Renal cortical epithelial cell (primary cell): Measurements from ENCODE around the gene PBX1. TPM values are rescaled to one million over a fixed set of nuclear protein-coding genes. Genes with fewer than 3 reads are reported as not detected.
"Not testable (repeated sequence)": the region's sequence is repeated elsewhere in the genome, so short reads cannot be mapped to it uniquely, and the experiment has no call there.

Experiments used
- DNase-seq: peaks from one replicate; pipeline ENCODE4 v3.0.0-alpha.2; 2011; ENCODE audit warnings: low read depth
- total RNA-seq: library from RNA; depleted of rRNA; stranded (reverse); fragments of >200 nt; gene quantifications from 2 replicates; pipeline ENCODE4 v1.2.3, GENCODE V29; 2014

The PBX1 gene
- 1.6 and 20.5 TPM in 2 replicates for total RNA-seq

DNA sequence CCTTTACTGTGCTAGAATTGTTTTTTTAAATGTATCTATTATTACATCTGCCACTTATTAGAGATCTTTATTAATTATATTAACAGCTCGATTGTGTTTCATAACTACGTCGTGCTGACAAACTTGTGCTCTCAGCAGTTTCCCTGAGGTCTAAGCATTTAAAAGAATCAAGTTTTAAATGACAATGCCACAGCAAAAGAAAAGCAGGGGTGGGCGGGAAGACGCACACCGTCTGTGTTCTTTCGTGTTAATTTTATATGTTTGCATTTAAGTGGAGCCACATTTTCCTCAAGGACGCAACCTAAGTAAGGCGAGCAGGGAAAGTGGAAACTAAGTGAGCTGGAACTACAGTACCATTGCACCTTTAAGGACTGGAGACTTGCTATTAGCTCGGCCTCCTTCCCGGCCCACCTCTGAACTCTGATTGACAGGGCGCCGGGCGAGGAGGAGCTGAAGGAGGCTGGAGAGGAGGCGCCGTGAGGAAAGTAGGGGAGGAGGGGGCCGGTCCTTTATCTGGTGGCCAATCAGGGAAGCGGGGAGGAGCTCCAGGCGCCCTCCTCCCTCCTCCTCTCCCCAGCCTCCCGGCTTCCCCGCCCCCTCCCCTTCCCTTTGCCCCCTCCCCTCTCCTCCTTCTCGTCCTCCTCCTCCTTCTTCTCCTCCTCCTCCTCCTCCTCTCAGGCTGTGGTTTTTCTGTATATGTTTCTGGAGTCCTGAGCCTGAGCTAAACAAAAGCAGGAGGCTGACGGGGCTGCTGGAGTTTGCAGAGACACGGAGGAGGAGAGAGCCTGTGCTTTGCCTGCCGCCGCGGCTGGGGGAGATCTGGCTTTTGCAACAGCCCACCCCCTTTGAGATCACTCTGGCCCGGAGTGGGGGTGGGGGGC is at the start of gene PBX1:
TSS of gene PBX1 (plus strand) at position 724 of the 881 bp plus-strand sequence.
- peak; percentile 94 for DNase-seq

GRCh38 chr1:164510435-164510834 is 48.5 kb upstream of the PBX1 start:
- DNase-seq, result peak; percentile 13

DNA sequence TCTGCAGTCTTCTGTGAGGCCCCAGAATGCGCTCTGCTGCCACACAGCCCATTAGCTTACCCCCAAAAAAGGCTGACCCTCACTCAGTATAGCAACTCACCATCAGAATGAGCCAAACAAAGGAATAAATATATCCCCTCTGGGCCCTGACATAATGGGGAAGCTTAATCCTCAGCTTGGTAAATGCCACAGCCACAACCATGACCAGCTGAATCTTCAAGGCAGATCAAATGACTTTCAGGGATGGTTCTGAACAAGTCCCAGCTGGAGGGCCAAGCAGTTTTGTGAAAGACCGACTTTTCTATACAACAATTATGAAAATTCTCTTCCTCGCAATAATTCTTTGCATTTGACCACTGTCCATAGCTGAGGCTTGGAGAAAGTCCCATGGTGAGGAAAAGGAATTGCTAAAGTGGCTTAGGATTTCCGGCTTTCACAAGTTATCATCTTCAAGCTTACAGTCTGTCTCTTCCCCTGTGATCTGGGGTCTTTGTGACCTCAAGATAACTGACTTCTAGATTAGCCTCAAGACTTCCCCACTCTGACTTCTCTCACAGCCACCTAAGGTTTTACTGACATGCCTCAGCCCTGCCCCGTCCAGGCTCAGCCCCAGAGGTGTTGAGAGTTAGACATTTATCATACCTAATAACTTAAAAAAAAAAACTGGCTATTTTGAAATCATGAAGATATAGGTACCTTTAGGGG is 47.8 kb upstream of the PBX1 start:
- DNase-seq, result no peak

- no peak for DNase-seq
Observed at GRCh38 chr1:164515231-164515630, 43.8 kb upstream of the PBX1 start.

DNA sequence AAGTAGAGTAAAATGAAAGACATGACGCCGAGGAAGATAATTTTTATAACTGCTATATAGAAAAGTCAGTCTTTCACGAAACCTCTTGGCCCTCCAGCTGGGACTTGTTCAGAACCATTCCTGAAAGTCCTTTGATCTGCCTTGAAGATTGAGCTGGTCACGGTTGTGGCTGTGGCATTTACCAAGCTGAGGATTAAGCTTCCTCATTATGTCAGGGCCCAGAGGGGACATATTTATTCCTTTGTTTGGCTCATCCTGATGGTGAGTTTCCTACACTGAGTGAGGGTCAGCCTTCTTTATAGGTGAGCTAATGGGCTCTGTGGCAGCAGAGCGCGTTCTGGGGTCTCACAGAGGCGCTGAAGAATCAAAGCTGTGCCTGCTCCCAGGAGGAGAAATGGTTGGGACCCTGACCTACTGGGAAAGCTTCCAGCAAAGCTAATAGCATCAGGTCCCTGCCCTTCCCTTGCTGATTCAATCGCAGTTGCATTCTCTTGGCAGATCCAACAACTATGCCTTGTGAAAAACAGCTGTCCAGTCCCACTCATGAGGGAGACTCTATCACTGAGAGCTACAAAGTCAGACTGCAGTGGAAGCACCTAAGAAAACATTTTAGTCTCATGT is 43.2 kb upstream of the PBX1 start:
- no peak for DNase-seq

- no peak for DNase-seq
Observed at GRCh38 chr1:164516591-164516990, 42.4 kb upstream of the PBX1 start.

GRCh38 chr1:164518692-164519332 is 40.2 kb upstream of the PBX1 start:
- no peak for DNase-seq

GRCh38 chr1:164519426-164519825 is 39.6 kb upstream of the PBX1 start:
- no peak for DNase-seq

DNA sequence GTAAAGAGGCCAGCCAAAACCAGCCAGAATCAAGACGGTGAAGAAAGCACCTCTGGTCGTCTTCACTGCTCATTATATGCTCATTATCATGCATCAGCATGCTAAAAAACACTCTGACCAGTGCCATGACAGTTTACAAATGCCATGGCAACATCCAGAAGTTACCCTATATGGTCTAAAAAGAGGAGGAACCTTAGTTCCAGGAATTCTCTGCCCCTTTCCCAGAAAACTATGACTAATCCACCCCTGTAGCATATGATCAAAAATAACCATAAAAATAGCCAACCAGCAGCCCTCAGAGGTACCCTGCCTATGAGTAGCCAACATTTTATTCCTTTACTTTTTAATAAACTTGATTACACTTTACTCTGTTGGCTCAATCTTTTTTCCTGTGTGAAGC is 34.2 kb upstream of the PBX1 start:
- DNase-seq, result peak; percentile 35

- DNase-seq, result no peak
Observed at GRCh38 chr1:164534863-164535610, 23.9 kb upstream of the PBX1 start.

- DNase-seq, result not testable (repeated sequence)
Observed at GRCh38 chr1:164552463-164552988, 6.5 kb upstream of the PBX1 start.

DNA sequence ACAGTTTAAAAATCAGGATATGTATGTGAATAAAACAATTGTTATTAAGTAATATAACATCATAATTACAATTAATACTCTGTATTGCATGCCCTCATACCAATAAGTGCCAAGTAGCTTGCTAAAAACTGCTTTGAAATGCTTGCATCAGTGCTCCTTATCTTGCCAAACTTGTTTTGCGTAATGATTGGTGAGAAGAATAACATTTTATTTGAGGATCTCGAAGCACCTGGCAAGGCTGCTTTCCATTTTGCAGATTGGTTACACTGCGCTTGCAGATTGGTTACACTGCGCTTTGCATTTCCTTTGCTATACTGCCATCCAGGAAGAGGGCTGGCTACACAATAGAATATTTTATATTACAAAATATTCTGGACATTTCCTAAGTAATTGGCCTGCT is 1.7 kb upstream of the PBX1 start:
- no peak for DNase-seq

GRCh38 chr1:164559342-164560051 is 513 bp downstream of the PBX1 start:
- no peak for DNase-seq

DNA sequence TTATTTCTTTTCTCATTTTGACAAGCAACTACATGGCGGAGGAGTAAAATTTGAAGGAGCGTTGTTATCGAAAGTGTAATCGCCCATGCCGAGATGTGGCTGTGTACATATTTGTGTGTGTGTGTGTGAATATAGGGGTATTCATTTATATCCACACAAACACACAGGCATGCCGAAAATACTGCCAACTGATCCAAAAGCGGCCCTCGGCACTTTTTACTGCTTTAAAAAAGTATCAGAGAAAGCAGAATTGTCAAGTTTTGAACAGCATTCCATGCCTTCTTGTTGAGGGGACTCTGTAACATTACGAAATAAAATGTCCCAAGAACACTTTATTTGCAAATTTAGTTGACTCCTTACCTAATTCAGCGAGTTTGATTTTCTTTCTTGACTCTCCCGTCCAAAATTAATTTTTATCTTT is 1.1 kb downstream of the PBX1 start:
- DNase-seq, result peak; percentile 33

GRCh38 chr1:164560556-164560955 is 1.6 kb downstream of the PBX1 start:
- no peak for DNase-seq

DNA sequence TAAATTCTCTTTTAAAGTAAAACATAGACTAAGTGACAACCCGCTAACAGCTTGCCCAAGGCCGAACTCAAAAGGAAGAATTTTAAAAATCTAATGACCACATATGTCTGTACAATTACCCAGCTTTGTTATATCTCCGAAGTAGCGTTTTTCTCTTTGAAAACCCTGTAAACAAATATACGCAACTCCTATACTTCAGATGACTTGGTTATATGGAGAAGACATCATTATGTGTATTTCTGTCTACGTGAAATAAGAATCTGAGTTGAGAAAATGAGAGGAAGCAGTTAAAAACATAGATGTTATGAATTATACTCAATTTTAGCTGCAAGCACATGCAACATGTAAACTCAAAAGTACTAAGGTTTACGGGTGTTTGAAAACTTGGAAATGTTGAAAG is 2.0 kb downstream of the PBX1 start:
- peak; percentile 19 for DNase-seq

DNA sequence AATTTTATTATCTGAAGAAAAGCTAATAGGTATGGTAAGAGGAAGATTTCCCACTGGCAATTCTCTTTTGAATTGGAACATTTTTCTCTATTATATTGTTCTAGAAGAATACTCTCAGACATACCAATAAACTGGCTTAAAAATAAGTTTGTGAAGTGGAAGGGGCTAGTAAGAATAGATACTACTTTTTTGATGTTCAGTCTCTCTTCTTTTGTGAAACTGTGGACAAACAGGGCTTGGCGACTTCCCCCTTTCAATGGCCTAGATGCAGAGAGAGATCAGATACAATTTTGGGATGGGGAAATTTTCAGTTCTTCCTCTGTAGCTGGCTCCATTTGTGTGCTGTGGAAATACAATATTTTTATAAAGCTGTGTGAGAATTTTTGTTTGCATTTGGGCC is 2.5 kb downstream of the PBX1 start:
- no peak for DNase-seq

DNA sequence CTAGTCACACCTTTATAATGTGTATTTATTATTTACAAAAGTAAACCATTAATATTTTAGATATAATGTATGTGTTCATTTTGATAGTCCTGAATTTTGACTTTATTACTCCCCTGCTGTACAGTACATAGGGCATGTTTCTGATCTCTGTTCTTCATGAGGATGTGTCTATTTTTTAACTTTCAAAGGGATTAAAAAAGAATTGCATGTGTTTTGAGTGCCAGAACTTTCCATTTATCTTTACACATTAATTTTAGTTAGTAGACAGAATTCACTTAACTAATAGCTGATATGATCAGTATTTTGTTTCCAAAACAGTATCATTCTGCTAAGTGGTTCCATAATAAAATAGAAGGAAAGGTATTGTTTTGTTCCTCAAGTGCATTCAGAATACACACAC is 3.1 kb downstream of the PBX1 start:
- DNase-seq, result peak; percentile 10

GRCh38 chr1:164562511-164562910 is 3.5 kb downstream of the PBX1 start:
- peak; percentile 15 for DNase-seq

DNA sequence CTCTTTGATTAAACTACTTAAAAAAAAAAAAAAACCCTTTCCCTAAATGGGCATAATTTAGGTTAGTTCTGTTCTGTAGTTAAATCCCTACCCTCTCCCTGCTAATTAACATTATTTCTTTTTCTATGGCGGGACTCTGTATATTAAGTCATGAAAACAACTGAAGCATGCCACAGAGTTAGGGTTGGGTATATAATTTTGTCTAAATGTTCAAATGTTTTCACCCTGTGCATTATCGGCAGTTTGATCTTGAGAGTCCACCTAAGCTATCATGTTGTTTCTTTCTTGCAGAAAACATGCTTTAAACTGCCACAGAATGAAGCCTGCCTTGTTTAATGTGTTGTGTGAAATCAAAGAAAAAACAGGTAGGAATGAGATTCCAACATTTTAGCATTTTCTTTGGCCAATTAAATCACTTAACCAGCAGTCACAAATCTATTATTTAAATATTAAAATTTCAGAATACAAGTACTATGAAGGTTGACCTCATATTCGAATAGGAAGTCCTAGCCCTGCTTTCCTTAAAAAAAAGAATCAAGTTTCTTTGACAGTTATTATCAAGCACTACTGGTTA is 4.0 kb downstream of the PBX1 start:
- peak; percentile 21 for DNase-seq
